Placental epithelial cell (primary cell): Measurements from ENCODE around the gene PGAM1. TPM values are rescaled to one million over a fixed set of nuclear protein-coding genes. Genes with fewer than 3 reads are reported as not detected.

ENCODE experiments used
- small RNA-seq: library from RNA; depleted of rRNA; stranded (forward); fragments of <200 nt; gene quantifications from one replicate; pipeline ENCODE3, GENCODE V24; 2012
- total RNA-seq: library from RNA; depleted of rRNA; stranded (reverse); fragments of >200 nt; gene quantifications from 2 replicates; pipeline ENCODE4 v1.2.3, GENCODE V29; 2012

Gene PGAM1
- total RNA-seq = 203 and 733 TPM in 2 replicates

DNA sequence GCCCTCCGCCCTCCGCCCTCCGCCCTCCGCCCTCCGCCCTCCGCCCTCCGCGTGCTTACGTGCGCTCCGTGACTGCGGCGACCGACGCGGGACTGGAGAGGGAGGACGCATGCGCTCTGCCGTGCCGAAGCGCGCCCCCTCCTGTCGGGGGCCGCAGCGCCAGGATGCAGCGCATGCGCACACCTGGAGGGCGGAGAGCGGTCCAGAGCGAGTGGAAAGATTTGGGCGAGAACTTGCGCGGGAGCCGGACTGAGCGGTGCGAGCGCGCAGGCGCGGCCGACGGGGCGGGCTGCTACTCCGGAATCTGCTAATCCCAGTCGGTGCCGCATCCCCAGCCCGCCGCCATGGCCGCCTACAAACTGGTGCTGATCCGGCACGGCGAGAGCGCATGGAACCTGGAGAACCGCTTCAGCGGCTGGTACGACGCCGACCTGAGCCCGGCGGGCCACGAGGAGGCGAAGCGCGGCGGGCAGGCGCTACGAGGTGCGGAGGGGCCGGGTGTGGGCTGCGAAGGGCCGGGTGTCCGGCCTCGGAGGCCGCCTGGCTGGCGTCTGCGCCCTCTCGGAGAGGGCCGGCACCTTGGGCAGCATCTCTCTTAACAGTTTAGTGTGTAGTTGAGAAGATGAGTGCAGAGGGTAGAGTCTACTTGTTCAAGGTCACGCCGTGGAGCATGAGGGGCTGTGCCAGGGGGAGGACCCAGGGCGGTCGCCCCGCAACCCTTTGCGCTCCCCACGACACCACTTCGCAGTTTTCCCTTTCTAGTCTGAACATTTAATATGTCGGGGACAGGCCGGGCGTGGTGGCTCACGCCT is at the start of gene PGAM1:
Gene PGAM1 (plus strand): TSS at position 228 of the 812 bp plus-strand sequence. CDS start 117 bp downstream, at position 345.

DNA sequence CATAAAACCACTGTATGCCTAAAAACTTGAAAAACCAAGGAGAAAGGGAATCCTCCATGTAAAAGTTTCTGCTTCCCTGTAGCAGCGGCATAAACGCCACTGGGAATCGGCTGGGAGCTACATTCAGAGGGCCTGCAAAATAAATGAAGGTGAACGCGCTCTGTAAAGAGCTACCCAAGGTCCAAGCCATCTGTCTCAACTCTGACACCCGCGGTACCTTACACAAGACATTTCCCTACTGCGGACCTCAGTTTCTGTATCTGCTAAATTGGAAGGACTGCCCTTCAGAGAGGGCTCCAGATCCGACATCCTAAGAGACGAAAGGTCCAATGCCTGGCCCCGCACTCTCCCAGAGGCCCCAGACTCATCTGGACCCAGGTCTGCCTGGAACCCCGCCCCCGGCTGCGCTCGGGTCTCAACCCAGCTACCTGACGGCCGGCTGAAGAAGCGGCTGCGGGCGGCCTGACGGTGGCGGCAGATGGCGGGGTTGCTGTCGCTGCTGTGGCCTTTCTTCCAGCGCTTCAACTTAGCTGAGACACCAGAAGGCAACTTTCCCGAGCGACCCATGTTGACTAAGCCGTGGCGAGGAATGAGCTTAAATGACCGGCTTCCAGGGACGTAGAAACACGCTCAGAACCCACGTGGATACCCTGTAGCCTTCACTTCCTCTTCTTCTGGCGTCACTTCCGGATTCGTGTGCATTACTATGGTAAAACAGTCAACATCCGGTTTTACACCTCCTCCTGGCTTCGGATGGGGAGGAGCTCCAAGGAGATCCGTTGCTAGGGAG is 25.1 kb upstream of the PGAM1 start, which contains the start of gene RRP12:
Gene RRP12 (minus strand): TSS at position 676 of the 790 bp plus-strand sequence. CDS start 109 bp downstream, at position 567.

DNA sequence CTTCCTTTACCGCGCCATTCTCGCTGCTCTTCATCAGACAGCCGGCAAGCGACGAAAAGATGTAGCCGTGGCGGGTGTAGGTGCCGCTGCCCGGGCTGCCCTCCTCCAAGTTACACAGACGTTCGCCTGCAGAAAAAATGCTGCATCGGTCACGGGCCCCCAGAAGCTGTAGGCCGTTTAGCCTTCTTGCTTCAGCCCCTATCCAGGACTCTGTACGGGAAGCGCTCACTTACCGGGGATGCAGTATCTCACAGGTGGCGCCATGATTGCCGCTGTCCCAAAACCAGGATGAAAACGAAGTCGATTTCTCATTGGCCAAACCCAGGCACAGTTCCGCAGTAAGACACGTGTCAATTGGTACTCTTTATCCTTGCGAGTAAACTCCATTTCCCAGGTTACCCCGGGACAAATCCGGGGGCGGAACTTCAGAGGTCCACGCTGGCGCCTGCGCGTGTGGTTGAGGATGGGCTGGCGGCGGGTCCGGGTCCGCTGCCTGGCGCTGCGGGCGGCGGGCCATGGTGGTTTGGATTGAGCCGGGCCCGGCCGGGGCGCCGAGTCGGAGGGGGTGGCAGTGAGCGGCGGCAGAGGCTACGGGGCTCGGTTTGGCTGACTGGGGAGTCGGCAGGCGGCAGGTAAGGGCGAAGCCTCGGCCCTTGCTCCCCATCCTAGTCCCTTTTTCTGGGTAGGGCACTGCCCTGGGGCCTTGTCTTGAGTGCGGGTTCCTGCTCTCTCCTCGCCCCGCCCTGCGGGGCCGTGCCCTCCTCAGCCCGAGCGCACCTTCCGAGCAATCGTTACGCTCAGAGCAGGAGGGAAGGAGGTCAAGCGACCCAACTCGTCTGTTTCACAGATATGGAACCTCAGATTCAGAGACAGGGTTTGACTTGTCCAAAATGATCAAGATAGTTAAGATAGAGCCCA is 20.0 kb downstream of the PGAM1 start, which contains the start of the genes EXOSC1 and ZDHHC16:
Gene EXOSC1 (minus strand): TSS at position 285 of the 918 bp plus-strand sequence. CDS start 21 bp downstream, at position 264.
Gene ZDHHC16 (plus strand): TSS at position 454 of the 918 bp plus-strand sequence. CDS start 5,501 bp downstream, outside the sequence.

Small RNA genes lying within 50 kb of the gene (small RNA-seq; reads per million reads assigned to genes)
- gene RF00019 = not detected

Other genes with a start within 250 kb of the PGAM1 start
- not detected in 2 replicates for gene SLIT1, start 240.2 kb upstream of the PGAM1 start, total RNA-seq
- gene ARHGAP19, start 133.6 kb upstream of the PGAM1 start, total RNA-seq = 3.3 and 3.5 TPM in 2 replicates
- 2.1 and 3.5 TPM in 2 replicates for gene FRAT1, start 106.9 kb upstream of the PGAM1 start, total RNA-seq
- 10.2 and 10.8 TPM in 2 replicates for gene FRAT2, start 91.5 kb upstream of the PGAM1 start, total RNA-seq
- gene RRP12, start 24.9 kb upstream of the PGAM1 start, total RNA-seq = 17.7 and 21.6 TPM in 2 replicates
- gene EXOSC1, start 19.8 kb downstream of the PGAM1 start, total RNA-seq = 34.2 and 37.0 TPM in 2 replicates
- gene ZDHHC16, start 20.0 kb downstream of the PGAM1 start, total RNA-seq = 53.8 and 109 TPM in 2 replicates
- 95.8 and 152 TPM in 2 replicates for gene MMS19, start 72.2 kb downstream of the PGAM1 start, total RNA-seq
- 33.1 and 33.8 TPM in 2 replicates for gene UBTD1, start 72.7 kb downstream of the PGAM1 start, total RNA-seq
- gene ANKRD2, start 146.6 kb downstream of the PGAM1 start, total RNA-seq = 0.79 and 5.4 TPM in 2 replicates
- gene HOGA1, start 158.2 kb downstream of the PGAM1 start, total RNA-seq = 0.98 and 1.2 TPM in 2 replicates
- gene C10orf62, start 163.5 kb downstream of the PGAM1 start, total RNA-seq = 0.33 TPM in 1 of 2 replicates, not detected in the other
- 1.3 and 1.6 TPM in 2 replicates for gene MORN4, start 207.3 kb downstream of the PGAM1 start, total RNA-seq
- gene PI4K2A, start 214.5 kb downstream of the PGAM1 start, total RNA-seq = 18.5 and 32.8 TPM in 2 replicates